ENCODE measurements around the gene PAF1. TPM values are rescaled to one million over a fixed set of nuclear protein-coding genes. Genes with fewer than 3 reads are reported as not detected.
A peak's percentile ranks its signal among the peaks of the same experiment; 100 is the strongest.

PAF1 gene
- total and polyA plus RNA-seq, 2 of the 13 experiments (the other 11 are each of a cell fraction or from before 2014, with no cell fraction given) = 30.2 to 31.1 TPM

- TF ChIP-seq ZBTB14 (CRISPR knock-in tag; IDR thresholded peaks at IDR 0.05) (no peak), HINFP (CRISPR knock-in tag; IDR thresholded peaks at IDR 0.05; ENCODE audit: low read depth) (0 out of 2 replicates have a peak, but pooled peaks have one; percentile 50), ZNF225 (CRISPR knock-in tag; IDR thresholded peaks at IDR 0.05) (no peak), ARNT2 (CRISPR knock-in tag; IDR thresholded peaks at IDR 0.05; ENCODE audit: low read depth) (peak; percentile 50), ZNF704 (CRISPR knock-in tag; IDR thresholded peaks at IDR 0.05; ENCODE audit: borderline replicate concordance) (peak; percentile 77), SETDB1 (CRISPR knock-in tag; IDR thresholded peaks at IDR 0.05; ENCODE audit: borderline replicate concordance) (no peak), SRSF1 (optimal IDR thresholded peaks at IDR 0.05; ENCODE audit: low read depth, low read length) (no peak), ZNF776 (CRISPR knock-in tag; IDR thresholded peaks at IDR 0.05) (0 out of 2 replicates have a peak, but pooled peaks have one; percentile 83), ZNF230 (CRISPR knock-in tag; IDR thresholded peaks at IDR 0.05) (peak; percentile 80; the same call in 1 of the 2 replicates), ZNF543 (CRISPR knock-in tag; IDR thresholded peaks at IDR 0.05) (peak; percentile 90; the same call in 1 of the 2 replicates), CENPT (CRISPR knock-in tag; IDR thresholded peaks at IDR 0.05; ENCODE audit: low read depth) (no peak; the same call in 1 of the 2 replicates), SSRP1 (CRISPR knock-in tag; IDR thresholded peaks at IDR 0.05) (no peak), CBX5 (CRISPR knock-in tag; IDR thresholded peaks at IDR 0.05; ENCODE audit: borderline replicate concordance) (no peak), ZNF672 (CRISPR knock-in tag; IDR thresholded peaks at IDR 0.05) (no peak), HNF4A (CRISPR knock-in tag; IDR thresholded peaks at IDR 0.05) (no peak), JARID2 (CRISPR knock-in tag; IDR thresholded peaks at IDR 0.05; ENCODE audit: insufficient replicate concordance) (no peak), GMEB1 (CRISPR knock-in tag; IDR thresholded peaks at IDR 0.05; ENCODE audit: borderline replicate concordance) (peak; percentile 94), KDM3A (CRISPR knock-in tag; IDR thresholded peaks at IDR 0.05; ENCODE audit: low read depth) (peak; percentile 73; the same call in 1 of the 2 replicates), NR2F2 (IDR thresholded peaks at IDR 0.05; ENCODE audit: borderline replicate concordance, low read depth) (no peak), SOX13 (IDR thresholded peaks at IDR 0.05) (no peak), SOX13 (CRISPR knock-in tag; conservative IDR thresholded peaks at IDR 0.05 in 1 of 2, IDR thresholded peaks at IDR 0.05 in 1 of 2) (no peak), RARA (CRISPR knock-in tag; IDR thresholded peaks at IDR 0.05) (no peak), ZSCAN31 (CRISPR knock-in tag; IDR thresholded peaks at IDR 0.05; ENCODE audit: low read depth) (peak; percentile 83), TP53 (CRISPR knock-in tag; conservative IDR thresholded peaks at IDR 0.05) (0 out of 2 replicates have a peak, but pooled peaks have one; percentile 76), ZNF772 (CRISPR knock-in tag; IDR thresholded peaks at IDR 0.05) (no peak; the same call in 1 of the 2 replicates)
These were observed at the start of gene PAF1, which contains the start of gene MED29 (continued) for GRCh38 chr19:39390751-39391437.

Data from HepG2 (cell line).